Measurements from ENCODE around the gene IPO13.

The IPO13 gene

DNA sequence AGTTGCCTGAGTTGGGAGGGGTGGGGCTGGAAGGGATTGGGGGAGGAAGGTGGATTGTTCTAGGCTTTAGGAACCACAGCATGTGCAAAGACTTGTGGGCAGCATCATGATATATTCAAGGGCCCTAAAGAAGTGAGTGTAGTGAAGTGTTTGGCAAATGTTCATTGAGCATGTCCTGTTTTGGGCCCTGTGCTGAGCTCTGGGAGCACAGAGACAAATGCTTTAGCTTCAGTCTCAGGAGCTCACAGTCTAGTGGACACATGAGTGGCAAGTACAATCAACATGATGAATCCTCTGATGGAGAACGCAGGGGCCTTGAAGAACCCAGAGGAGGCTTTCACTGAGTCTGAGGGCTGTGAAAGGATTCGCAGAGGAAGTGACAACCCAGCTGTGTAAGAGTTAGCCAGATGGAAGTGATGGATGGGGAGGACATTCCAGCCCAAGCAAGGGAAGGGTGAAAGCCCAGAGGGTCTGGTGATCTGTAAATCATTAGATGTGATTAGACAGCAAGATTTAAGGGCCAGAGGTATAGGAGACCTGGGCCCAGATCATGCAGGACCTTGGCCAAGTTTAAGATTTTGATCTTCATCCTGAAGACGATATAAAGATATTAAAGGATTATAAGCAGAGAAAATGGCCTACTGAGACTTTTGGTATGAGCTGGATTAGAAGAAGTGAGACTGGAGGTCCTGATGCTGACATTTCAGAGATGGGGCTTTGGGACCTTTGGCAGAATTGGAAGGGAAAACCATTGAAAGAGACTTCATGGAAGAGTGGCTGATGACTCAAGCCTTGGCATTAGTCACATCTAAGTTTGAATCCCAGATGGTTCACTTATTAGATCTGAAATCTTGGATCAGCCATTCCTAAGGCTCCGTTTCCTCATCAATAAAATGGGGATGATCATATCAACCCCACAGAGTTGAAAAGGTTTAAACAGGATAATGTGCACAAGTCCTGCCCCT, 4.6 kb downstream of the IPO13 start:
- DNase-seq = no peak

DNA sequence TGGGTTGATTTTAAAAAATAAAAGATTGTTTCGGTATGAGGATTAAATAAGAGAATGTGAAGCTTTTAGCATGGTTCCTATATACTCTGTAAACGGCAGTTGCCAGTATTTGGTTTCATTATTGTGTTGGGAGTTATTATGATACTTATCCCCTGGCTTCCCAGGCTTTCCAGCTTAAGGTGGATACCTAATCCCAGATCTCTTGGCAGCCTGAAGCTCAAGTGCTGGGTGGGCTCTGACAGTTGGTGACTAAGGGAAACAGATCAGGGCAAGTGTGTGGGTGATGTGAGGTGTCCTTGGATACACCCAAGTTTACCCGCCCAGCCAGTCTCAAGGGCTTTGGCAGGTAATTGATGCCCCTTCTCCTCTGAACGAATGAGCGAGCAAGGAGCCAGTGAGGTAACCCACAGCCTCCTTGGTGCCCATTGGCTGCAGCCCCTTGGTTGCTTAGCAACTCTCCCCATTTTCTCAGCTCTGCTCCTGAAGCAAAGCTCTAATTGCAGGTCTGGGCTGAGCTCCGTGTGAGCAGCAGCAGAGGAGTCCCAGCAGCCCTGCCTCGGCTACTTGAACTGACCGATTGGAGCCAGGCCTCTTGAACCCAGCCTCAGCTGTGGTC, 6.1 kb downstream of the IPO13 start:
- no peak for DNase-seq

GRCh38 chr1:43953361-43953760, 6.6 kb downstream of the IPO13 start:
- no peak for DNase-seq

DNA sequence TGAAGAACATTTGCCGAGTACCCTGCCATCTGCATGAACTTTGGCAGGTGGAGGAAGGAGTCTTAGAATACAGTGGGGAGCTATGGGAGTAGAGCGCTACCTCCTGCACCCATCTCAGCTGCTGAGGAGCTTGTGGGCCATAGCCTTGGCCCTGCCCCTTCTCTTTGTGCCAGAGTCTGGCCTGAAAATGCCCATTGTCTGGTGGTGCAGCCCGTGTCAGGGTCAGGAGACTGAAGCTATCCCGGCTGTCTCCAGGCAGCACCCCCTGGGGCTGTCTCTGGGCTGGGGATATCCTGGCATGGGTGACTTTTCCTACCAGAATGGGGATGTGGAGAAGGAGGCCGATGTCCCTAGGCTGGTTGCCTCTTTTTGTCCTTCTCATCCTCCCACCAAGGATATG, 7.3 kb downstream of the IPO13 start:
- no peak for DNase-seq

- DNase-seq = no peak
Measured at GRCh38 chr1:43956234-43956633, 9.5 kb downstream of the IPO13 start.

- no peak for DNase-seq
Measured at GRCh38 chr1:43957407-43958040, 10.8 kb downstream of the IPO13 start.

- no peak for DNase-seq
Measured at GRCh38 chr1:43958351-43959255, 11.9 kb downstream of the IPO13 start.

DNA sequence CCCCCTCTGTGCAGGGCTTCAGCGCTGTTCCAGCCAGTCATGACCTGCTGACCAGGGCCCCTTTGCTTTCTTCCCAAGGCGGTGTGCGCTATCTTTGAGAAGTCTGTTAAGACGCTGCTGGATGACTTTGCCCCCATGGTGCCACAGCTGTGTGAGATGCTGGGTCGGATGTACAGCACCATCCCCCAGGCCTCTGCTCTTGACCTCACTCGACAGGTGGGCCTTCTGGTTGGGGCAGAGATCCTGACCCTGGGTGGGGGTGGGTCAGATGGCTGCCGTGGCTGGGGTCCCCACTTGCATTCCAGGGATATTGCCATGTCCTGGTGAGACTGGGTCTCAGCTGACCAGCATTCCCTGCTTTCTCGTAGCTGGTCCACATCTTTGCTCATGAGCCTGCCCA, 14.0 kb downstream of the IPO13 start:
- DNase-seq = no peak

GRCh38 chr1:43961692-43962091, 14.9 kb downstream of the IPO13 start:
- no peak for DNase-seq

GRCh38 chr1:43962324-43962723, 15.6 kb downstream of the IPO13 start:
- DNase-seq = no peak

GRCh38 chr1:43963006-43963405, 16.3 kb downstream of the IPO13 start:
- DNase-seq = no peak

DNA sequence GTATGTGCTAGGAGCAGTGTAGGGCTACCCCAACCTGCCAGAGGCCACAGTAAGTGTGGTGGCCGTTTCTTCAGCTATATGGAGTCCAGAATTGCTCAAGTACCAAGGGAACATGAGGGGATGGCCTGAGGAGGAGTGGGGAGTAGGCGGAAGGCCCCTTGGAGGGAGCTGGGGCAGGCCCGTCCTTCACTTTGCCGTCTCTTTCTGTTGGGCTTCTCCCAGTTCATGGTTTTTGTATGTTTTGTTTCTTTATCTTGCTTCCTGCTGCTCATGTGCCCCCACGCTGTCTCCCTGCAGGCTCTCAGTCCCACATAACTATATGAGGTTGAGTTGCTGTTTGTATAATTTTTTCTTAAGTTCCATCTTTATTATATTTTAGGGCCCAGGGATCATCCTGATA, 17.1 kb downstream of the IPO13 start:
- DNase-seq = no peak

GRCh38 chr1:43965316-43965715, 18.6 kb downstream of the IPO13 start:
- DNase-seq = no peak

DNA sequence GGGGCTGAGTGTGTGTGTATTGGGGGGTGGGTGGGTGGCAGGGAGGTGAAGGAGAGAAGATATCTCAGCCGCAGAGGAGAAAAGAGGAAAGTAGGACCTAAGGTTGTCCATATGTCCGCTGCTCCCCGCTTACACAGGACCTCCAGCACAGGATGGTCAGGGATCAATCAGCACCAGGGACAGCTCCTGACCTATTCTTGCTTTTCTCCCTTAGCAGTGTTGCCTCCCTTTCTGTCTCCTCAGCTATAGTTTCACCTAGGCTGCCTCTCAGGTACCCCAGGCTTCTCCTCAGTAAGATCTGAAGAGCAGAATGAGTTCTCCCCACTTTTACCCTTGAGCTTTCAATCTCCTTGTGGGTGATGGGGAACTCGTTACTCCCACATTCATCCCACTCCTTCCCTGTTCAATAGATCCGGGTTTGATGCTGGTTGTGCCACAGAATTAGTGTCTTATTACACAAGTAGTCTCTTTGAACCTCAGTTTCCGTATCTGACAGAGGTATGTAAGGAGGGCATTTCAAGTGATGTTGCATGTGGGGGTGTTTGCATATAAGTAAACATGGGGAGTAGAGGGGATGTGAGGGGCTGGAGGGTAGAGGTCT, 21.7 kb downstream of the IPO13 start:
- no peak for DNase-seq

DNA sequence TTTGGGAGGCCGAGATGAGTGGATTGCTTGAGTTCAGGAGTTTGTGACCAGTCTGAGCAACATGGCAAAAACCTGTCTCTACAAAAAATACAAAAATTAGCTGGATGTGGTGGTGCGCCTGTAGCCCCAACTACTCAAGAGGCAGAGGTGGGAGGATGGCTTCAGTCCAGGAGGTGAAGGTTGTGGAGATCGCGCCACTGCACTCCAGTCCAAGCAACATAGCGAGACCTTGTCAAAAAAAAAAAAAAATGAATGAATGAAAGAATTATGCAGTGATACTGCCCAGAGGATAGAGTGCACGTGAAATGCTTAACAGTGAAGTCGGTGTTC, 22.6 kb downstream of the IPO13 start:
- DNase-seq = no peak

DNA sequence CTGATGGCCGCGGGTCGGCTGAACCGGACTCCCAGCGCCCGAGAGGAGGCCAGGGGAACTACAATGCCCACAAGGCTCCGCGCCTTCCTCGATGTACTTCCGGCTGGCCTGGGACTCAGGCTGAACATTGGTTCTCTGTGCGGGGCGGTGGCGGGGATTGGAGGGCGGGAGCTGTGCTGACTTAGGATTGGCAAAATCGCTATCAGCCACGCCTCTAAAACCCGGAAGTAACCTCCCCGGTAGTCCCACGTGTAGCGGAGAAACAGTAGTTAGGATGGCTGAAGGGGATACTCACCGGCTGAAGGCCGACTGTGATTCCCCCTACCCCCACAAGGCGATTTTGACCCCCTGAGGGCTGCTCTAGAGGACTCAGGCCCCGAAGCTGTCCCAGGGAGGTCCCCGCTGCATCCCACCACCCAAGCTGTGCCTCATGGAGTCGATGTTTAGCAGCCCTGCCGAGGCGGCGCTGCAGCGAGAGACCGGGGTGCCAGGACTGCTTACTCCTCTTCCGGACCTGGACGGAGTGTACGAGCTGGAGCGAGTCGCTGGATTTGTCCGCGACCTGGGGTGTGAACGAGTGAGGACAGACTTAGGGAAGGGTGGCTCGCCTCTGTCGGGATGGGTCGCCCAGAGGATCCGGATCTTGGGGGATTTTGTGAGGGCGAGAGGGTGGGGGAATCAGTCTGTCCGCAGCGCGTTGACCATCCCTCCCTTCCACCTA, 23.2 kb downstream of the IPO13 start, which contains the start of gene DPH2:
DPH2 (plus strand) TSS at position 265 of the 721 bp plus-strand sequence; CDS start at position 431, 166 bp downstream.
- peak; percentile 99 for DNase-seq

DNA sequence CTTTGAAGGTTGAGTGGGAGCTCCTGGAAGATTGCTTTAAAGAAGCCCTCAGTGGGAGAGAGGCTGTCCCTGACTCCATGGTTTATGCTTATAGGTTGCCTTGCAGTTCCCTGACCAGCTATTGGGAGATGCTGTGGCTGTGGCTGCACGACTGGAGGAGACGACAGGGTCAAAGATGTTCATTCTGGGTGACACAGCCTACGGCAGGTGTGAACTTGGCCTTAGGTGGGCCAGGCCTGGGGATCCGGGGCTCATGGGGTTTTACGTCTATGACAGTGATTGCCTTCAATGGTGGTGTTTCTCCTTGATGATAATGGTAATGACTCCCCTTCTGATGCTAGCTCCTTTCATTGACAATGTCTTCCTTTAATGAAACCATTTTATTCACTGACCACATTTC, 23.8 kb downstream of the IPO13 start:
- DNase-seq = no peak

DNA sequence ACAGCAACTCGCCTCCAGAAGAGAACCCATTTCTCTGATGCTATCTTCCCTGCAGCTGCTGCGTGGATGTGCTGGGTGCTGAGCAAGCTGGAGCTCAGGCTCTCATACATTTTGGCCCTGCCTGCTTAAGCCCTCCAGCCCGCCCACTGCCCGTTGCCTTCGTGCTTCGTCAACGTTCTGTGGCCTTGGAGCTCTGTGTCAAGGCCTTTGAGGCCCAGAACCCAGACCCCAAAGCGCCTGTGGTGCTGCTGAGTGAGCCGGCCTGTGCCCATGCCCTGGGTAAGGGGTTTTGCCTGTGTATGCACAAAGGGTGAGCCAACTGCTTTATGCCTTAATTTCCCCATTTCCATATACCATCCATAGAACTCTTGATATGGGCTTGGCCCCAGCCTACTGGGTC, 24.2 kb downstream of the IPO13 start:
- DNase-seq = no peak

DNA sequence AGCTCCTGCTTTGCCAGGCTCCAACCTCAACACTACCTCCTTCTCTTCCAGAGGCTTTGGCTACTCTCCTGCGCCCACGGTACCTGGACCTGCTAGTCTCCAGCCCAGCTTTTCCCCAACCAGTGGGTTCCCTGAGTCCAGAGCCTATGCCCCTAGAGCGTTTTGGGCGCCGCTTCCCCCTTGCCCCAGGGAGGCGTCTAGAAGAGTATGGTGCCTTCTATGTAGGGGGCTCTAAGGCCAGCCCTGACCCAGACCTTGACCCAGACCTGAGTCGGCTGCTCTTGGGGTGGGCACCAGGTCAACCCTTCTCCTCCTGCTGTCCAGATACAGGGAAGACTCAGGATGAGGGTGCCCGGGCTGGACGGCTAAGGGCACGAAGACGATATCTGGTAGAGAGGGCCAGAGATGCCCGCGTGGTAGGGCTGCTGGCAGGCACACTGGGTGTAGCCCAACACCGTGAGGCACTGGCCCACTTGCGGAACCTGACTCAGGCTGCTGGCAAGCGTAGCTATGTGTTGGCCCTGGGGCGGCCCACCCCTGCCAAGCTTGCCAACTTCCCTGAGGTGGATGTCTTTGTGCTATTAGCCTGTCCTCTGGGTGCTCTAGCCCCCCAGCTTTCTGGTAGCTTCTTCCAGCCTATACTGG, 24.7 kb downstream of the IPO13 start:
- DNase-seq = no peak

DNA sequence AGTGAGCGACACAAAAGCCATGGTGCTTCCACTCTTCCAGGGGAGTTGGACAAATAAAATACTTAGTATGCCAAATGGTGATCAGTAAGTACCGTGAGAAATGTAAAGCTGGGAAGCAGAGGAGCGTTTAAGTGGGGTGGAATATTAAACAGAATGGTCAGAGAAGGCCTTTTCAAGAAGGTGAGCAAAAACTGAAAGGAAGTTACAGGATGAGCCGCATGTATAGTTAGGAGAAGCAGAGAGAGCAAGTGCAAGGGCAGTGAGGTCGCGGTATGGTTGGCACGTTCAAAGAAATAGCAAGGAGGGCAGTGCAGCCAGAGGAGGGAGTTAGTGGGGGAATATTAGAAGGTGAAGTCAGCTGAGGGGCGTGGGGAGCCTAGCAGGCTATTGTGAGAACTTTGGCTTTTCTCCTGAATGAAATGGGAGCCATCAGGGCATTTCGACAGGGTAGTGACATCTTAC, 27.3 kb downstream of the IPO13 start:
- DNase-seq = no peak
